AG10803 (cell line): ENCODE data around the gene ADGRB3.

ENCODE experiments used
- DNase-seq: peaks from one replicate; pipeline ENCODE4 v3.0.0; 2010; ENCODE audit warnings: low read depth
- H3K4me3 ChIP-seq: 2 replicates; pipeline ENCODE4 v1.5.1; 2011; ENCODE audit warnings: mild to moderate bottlenecking, low read length, control low read depth
- CTCF ChIP-seq: conservative IDR thresholded peaks from 2 replicates; pipeline ENCODE4 v1.5.1; 2011; ENCODE audit warnings: mild to moderate bottlenecking, low read length, control low read depth, inconsistent platforms

The ADGRB3 gene

GRCh38 chr6:69232911-69233448 lies 597.9 kb downstream of the ADGRB3 start:
- peak; percentile 54 for DNase-seq
- no peak for TF ChIP-seq CTCF
- H3K4me3 ChIP-seq: no peak overlapping the region

GRCh38 chr6:69238067-69238466 lies 603.0 kb downstream of the ADGRB3 start:
- no peak for TF ChIP-seq CTCF
- no peak overlapping the region for H3K4me3 ChIP-seq
- DNase-seq: no peak

GRCh38 chr6:69246983-69247382 lies 611.9 kb downstream of the ADGRB3 start:
- no peak for DNase-seq
- no peak for TF ChIP-seq CTCF
- no peak overlapping the region for H3K4me3 ChIP-seq

GRCh38 chr6:69261010-69261409 lies 625.9 kb downstream of the ADGRB3 start:
- no peak overlapping the region for H3K4me3 ChIP-seq
- no peak for DNase-seq
- TF ChIP-seq CTCF: no peak

- no peak for DNase-seq
- no peak overlapping the region for H3K4me3 ChIP-seq
- no peak for TF ChIP-seq CTCF
Measured at GRCh38 chr6:69263297-69263696, 628.2 kb downstream of the ADGRB3 start.

- no peak for DNase-seq
- H3K4me3 ChIP-seq: no peak overlapping the region
- TF ChIP-seq CTCF: no peak
Measured at GRCh38 chr6:69265090-69265489, 630.0 kb downstream of the ADGRB3 start.

- H3K4me3 ChIP-seq: no peak overlapping the region
- DNase-seq: no peak
- TF ChIP-seq CTCF: no peak
Measured at GRCh38 chr6:69265706-69266105, 630.6 kb downstream of the ADGRB3 start.
